OCI-M1 (cell line): ENCODE results near the gene ITK.
"Not testable (repeated sequence)": the region's sequence is repeated elsewhere in the genome, so short reads cannot be mapped to it uniquely, and the experiment has no call there.

Source experiments
- DNase-seq: peaks from one replicate; lab custom pipeline; 2025; lab: John Stamatoyannopoulos, UW

The ITK gene

DNA sequence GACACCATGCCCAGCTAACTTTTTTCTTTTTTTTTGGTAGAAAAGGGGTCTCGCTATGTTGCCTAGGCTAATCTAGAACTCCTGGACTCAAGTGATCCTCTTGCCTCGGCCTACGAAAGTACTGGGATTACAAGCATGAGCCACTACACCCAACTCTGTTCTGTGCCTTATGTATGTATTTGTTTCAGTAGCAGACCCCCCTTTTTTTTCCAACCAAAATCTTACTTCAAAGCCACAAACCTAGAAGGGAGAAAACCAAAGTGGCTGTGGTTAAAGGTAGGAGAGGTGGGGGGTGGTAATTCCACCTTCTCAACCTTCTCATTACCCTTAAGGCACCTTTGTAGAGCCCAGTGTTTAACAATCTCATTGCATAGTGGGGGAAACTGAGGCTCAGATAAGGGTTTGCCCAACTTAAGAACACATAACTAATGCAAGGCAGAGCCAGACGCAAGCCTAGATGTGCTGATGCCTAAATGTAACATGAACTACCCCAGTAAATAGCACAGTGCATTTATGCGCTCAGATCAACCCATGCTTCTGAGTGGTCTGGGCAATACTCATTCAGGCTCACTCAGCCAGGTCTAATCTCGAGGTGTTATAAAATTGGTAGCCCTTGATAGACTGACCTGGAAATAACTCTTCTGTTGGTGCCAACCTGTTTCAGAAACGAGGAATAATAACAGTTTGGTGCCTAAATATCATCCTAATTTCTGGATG lies 33.0 kb downstream of the ITK start:
- no peak for DNase-seq

DNA sequence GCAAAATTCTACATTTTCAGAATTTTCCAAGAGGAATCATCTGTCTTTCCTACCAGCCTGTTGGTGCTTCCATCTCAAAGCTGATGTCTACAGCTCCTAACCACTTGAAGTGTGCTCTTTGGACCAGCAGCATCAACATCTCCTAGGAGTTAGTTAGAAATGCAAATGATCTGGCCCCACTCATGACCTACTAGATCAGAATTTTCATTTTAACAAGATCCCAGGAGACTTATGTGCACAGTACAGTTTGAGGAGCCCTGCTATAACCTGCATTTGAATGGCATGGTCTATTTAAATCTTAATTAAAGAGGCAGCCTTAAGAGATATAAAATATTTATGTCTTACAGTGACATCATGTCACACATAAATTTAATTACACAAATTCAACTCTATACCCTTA lies 33.8 kb downstream of the ITK start:
- DNase-seq: no peak

DNA sequence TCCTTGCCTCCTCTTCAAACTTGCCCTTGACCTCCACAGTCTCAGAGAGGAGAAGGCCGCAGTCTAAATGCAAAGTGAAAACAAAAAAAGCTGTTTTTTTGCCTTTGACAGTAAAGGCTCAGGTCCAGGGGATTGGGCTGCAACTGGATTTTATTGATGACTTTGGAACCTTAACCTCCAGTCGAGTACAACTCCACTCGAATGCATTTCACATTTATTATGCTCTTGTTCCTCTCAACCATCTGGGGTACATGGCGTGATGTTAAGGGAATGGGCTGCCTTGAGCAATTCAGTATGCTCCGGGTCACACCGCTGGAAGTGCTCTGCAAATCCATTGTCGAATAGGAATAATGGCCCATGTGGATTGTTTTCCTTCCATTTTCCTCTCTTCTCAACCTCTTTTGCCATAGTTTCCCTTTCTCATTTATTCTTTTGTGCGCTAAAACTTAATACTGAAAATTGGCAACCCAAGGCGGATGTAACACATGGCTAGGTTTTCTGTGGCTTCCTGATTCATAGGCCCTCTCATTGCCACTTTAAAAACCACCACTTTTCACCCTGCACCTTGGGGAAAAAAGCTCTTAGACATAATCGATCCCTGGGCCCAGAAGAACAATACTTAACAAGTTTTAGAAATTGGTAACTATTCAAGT lies 34.3 kb downstream of the ITK start:
- DNase-seq: no peak

DNA sequence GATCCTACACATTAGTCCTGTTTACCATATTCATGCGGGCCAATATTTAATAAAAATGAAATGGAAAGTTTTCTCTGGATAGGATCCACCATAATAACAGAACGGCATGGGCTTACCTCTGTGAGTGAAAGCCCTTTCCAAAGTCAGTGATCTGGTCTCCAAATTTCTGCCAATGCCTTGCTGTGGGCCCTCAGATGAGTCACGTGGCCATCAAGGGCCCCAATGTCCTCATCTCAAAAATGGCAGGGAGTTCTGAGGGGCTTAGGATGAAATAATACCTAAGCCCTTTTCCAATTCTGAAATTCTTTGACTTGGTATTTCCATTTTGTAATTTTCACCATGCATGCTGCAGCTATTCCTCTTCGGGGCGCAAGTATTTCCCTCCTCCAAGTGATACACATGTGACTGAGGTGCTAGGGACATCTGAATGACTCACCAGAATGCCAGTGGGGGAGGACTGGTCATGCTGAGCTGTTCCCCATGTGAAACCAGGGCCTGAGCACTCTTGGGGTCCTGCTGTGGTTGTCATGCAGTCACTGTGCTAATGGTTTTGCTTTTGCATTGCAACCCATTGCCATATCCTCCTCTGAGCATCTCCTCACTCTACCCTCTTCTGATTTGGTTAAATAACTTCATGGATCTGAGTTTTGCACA lies 35.0 kb downstream of the ITK start:
- no peak for DNase-seq

DNA sequence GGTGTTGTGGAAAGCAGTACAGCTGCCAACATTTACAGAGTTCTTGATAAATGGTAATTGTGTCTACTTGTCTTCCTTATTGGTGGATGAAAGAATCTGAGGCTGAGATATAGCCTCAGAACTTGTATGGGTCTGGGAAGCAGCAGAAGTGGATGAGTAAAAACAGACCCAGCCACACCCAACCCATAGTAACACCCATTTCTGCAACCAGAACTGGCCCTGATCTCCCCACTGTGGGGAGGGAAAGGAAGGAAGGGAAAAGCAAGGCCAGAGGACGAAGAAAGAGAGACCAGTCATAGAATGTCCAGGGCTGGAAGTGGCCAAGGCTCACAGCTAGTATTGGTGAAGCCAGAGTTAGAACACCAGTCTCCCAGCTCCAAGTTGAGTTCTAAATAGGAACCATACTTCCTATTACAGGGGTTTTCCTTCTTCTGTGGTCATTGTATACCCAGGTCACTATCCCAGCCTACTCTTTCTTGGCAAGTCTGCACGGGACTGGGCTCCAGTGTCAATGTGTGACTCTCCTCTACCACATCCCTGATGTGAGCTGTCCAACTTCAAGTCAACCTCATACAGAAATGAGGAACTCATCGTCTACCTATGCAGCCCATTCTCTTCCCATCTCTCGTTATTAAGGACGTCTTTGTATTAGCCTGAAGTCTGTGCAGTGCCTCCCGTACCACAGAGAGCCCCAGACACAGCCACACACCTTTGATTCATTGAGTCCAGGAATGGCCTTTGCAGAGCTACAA lies 35.9 kb downstream of the ITK start:
- DNase-seq: no peak

DNA sequence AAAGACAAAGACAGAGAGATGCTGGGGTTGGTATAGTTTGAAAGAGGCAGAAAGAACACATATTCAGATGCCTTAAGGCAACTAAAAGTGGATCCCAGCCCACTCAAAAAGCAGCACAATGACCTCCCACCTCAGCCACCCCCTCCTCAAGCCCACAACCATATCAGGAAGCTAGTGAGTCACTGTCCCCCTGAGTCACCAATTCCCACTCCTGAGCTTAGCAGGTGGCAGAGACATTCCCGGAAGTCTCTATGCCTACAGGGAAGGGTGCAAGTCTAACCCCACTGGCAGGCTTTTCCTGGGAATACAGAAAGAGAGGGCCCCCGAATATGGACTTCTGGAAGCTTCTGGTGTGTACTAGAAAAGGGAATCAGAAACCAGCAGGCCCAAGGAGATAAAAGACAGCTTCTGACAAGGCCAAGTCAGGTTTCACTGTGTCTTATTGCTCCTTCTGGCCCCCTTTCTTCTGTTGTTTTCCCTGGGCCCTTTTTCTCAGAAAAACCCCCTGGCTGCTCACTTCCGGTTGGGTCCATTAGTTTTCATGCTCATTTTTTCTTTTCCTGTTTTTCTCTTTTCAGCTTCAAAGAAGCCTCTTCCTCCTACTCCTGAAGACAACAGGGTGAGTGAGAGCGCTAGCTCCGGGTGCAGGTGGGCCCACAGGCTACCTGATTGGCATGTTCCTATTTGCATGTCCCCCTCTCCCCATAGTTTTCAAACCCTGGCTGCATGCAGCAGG lies 36.8 kb downstream of the ITK start:
- no peak for DNase-seq

DNA sequence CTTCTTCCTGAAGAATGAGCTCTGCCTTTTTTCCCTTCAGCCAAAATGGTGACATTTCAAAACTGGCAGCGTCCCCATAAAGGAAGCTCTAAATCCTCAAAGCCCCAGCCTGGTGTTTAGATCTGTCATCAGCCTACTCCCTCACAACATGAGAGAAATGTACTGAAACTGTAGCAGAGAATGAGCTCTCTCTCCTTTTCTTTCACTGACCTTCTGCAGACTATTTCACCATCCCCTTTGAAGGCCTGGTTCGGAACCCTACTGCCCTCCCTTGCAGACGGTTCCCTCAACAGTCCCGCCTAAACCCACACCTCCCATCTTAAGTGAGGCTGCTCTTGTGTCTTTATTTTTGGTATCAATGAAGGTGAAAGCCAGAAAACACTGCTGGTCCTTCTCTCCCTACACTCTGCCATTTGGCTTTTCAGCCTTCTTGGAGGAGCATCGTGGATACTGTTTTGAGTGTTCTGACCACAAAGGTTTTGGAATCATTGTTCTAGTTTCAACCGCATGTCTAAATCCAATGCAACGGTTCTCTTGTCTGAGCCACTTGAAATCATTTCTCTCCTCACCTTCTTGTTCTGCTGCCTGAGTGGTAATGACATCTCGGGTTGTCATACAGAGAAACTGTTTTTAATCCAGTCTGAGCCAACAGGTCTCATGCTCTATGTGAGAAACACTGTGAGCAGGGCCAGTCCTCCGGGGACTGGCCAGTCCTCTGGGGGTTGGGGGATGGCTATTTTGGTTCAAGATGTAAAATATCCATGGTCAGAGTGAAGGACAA lies 39.0 kb downstream of the ITK start:
- DNase-seq: no peak

DNA sequence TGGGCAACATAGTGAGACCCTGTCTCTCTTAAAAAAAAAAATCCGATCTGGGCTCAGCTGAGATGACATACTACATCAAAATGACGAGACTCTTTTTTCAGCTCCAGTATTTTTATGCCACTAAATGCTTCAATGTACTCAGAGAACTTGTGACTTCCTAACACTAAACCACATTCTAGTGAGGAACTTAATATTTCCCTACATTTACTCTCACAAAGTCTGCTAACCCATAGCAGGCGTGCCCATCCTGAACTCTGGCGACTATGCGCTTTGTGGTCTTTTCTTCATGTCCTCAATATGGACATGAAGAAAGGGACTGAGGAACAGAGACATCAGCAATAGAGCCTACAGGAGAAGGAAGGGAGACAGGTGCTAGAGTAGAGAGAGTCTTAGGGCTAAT lies 41.3 kb downstream of the ITK start:
- no peak for DNase-seq

DNA sequence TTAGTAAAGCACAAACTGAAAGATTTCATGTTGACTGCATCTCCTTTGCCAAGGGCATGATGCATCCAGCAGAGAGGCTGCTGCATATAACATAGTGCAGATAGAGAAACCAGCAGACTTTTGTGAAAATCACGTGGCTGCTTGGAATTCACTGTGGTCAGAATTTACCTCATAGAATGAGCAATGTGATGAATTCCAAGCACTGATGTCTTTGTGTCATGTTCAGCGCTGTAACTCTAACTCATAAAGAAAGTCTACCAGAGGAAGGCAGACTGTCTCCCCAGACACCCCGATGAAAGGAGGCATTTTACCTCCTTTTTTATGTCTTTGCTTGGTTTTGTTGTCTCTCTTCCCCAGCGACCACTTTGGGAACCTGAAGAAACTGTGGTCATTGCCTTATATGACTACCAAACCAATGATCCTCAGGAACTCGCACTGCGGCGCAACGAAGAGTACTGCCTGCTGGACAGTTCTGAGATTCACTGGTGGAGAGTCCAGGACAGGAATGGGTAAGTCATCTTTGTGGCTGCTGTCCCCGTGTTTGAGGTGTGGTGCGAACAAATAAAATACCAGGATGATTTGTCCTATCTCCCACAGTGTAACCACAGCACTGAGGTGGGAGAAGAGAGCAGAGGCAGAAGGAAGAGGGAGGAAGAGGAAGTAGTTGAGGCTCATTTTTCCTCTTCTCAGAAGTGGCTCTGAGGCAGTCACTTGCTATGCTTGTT lies 42.0 kb downstream of the ITK start:
- DNase-seq: peak; percentile 2

DNA sequence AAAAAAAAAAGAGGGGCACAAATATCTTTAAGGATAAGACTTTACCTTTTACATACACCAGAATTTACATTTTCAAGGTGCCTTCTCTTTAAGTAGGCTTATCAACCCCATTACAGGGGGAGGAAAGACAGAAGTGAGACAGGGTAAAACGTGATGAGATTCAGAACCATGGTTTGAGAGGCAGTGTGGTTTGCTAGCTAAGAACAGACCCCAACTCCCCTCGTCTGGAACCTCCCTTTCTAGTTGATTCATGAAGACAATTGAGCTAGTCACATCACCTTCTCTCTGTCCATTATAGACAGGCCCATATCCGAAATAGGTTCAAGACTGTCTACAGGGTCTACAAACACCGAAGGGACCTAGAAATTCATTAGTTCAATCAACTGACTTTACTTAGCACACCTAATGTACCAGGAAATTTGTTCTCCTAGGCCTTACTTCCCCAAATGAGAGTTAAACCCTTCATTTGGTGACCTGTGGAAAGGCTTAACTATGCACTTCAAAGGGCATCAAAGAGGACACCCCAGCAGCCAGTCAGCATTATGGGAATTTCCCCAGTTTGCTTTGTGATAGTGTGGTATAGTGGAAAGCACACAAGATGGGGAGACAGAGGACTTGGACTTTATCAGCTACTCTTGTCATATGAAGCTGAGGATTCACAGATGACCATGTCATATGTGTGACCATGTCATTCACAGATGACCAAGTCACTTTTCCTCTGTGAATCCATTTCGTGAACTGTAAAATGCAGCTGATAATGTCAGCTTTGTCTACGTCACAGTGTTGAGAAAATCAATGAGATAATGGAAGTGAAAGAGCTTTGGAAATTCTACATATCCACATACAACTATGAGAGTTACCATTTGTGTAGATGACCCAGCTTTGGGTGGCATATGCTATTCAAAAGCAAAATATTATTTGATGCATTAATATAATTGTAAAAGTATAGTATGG lies 45.1 kb downstream of the ITK start:
- DNase-seq: no peak

DNA sequence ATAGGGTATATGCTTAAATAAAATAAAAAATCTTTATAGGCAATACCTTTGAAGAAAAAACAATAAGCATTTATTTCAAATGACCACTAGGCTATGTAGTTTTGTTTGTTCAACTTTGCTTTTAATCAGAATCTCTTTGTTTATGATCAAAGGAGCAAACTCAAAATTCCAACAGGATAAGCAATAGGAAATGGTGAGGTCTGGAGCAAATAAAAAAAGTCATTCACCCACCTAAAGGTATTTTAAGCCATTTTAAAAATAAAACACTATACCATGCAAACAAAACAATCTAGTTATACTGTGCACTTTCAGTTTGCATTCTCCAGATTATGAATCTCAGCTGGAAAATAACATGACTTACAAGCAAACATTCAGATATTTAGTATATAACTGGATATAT lies 50.0 kb downstream of the ITK start:
- DNase-seq: no peak

DNA sequence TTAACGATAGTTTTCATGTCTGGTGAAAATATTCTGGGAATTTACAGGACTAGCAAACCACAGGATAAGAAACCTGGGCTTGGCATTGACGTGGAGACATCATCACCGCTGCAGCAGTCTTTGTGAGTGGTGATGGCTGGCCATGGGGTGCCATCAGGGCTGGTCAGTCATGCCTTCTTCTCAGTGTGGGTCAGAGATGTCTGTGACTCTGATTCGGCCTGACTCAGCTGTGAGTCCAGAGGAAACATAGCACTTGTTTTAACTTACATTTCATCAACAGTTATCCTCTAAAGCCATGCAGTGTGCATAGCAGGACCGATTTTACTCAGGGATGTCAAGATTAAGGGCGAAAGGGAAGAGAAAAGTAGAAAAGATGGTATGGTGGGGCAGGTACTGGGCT lies 52.1 kb downstream of the ITK start:
- DNase-seq: no peak

DNA sequence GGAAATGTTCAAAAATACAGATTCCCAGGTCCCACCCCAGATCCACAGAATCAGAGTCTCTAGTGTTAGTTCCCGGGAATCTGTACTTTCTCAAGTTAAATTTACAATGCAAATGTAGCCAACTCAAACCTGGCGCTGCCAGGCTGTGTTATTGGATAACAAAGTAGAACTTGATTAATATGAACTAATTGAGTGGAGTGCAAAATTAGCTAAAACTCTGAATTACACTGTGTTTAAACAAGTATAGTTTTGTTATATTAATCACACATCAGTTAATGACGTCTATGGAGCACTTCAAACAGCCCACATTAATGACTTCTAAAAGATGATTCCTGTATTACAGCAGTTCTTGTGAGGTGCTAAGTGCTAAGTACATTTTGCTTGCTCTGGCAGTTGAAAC lies 52.9 kb downstream of the ITK start:
- DNase-seq: no peak

DNA sequence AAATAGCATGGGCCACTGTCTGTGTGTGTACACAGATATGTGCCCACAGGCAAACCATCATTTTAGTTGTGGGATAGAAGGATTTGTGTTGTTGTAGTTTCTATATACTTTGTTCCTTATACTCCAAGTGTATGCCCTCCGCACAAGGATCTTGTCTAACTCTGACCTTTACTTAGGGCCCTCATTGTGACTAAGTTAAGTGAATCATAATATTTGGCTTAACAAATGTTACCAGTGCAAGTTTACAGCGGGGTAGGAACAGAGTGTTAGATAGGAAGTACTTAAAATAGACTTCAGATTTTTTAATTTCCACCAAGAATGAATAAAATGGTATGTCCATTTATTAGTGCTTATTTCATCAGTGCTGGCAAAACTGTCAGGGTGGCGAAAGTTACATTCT lies 55.8 kb downstream of the ITK start:
- no peak for DNase-seq

DNA sequence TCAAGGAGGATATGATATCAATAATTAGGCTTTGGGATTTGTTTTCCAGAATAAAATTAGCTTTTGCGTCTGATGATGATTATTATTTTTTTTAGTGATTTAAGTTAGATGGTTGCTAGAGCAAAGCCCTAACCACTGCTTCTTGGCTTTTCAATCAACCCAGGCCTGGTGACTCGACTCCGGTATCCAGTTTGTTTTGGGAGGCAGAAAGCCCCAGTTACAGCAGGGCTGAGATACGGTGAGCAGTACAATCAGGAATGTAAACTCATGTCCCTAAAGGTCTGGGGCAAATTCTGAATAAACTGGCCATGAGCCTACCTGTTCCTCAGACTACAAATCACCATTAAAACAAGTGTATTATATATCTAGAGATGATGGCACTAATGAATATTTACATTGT lies 60.8 kb downstream of the ITK start:
- no peak for DNase-seq

DNA sequence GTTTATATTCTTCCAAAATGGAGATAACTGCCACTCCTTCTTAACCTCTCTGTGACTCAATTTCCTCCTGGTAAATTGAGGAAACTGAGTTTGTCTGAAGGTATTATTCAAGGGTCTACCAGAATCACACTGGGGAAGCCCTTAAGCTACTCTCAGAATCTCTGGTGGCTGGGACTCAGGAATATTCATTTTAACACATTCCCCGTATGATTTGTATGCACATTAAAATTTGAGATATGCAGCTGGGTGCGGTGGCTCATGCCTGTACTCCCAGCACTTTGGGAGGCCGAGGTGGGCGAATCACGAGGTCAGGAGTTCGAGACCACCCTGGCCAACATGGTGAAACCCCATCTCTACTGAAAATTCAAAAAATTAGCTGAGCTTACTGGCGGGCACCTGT lies 64.1 kb downstream of the ITK start:
- not testable (repeated sequence) for DNase-seq

DNA sequence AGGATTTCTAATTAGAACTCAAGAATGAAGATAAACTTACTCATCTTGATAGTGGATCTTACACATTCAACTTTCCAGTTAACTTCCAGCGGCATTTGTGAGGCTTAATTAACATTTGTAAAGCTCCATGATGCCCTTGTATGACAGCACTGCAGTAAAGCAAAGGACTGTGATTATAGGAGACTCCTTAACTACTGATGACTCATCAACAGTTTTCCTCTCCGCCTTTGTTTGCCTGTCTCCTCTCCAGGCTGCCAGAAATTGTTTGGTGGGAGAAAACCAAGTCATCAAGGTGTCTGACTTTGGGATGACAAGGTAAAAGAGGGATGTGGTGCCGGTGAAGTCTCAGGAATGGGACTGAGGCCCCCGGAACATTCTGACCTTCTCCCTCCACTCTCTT lies 64.8 kb downstream of the ITK start:
- DNase-seq: no peak

DNA sequence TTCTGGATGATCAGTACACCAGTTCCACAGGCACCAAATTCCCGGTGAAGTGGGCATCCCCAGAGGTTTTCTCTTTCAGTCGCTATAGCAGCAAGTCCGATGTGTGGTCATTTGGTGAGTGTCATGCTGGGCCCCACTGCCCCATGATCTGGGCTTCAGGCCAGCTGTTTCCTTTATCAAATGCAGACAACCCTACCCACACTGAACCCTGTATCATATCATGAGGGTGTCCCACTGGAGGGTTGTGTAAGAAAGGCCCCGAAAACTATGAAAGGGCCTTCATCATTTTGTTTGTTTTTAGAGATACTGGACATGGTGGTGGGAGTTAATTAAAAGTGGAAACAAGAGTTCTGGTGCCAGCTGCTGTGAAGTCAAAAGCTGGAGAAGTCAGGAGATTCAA lies 65.2 kb downstream of the ITK start:
- DNase-seq: peak; percentile 44

DNA sequence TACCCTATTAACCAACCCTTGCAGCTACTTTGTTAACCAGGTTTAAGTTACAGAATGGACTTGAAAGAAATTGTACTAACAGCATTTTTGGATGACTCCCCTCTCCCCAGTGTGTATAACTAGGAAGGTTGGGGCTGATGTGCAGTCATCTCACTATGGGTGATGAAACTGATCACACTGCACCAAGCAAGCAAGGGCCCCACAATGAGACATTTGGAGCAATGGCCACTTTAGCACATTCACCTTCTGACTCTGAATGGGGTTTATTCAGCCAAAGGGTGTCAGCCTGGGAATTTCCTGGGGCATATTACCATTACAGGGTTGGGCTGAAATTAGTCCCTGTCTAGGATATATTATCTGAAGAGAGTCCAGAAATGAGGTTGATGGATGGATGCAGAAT lies 66.6 kb downstream of the ITK start:
- no peak for DNase-seq
